ENCODE results near the gene TEX22. TPM values are rescaled to one million over a fixed set of nuclear protein-coding genes. Genes with fewer than 3 reads are reported as not detected.

The TEX22 gene
- total and polyA plus RNA-seq, 7 donors = 0.50 TPM; not detected in 6

DNA sequence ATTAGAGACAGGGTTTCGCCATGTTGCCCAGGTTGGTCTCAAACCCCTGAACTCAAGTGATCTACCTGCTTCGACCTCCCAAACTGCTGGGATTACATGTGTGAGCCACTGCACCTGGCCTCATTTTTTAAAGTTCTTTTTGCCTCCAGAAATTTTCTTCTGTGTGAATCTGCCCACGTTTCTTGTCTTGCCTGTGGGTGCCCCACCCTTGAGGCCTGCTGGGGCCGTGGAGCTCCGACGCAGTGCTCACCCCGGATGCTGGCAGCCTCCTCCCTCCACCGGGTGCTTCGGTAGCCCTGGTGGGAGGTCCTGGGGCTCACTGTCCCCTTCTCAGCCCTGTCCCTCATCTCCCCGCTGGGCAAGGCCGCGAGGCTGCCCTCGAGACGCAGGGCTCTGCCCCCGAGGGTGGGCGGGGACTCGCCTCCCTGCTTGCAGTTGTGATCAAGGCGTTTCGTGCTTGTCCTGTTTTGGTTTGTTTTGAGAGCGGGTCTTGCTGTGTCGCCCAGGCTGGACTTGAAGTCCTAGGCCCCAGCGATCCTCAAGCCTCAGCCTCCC is 56.8 kb downstream of the TEX22 start:
- no peaks in the 10 kb centered on the region for H3K9me3 ChIP-seq
- intact Hi-C loops (cut with DNase I) = no loop called here
- WGBS, 2 donors = 93 to 94% methylated on average over 22 of the region's 22 CpGs
- H3K36me3 ChIP-seq = peaks cover 24 to 75% (median 45%) of the 10 kb centered on the region in 4 donors
- TF ChIP-seq EP300 (IDR thresholded peaks at IDR 0.05) (no peak), POLR2AphosphoS5 (IDR thresholded peaks at IDR 0.05) (no peak), POLR2A (IDR thresholded peaks at IDR 0.05) (no peak)
- TF ChIP-seq, protein P1, sequence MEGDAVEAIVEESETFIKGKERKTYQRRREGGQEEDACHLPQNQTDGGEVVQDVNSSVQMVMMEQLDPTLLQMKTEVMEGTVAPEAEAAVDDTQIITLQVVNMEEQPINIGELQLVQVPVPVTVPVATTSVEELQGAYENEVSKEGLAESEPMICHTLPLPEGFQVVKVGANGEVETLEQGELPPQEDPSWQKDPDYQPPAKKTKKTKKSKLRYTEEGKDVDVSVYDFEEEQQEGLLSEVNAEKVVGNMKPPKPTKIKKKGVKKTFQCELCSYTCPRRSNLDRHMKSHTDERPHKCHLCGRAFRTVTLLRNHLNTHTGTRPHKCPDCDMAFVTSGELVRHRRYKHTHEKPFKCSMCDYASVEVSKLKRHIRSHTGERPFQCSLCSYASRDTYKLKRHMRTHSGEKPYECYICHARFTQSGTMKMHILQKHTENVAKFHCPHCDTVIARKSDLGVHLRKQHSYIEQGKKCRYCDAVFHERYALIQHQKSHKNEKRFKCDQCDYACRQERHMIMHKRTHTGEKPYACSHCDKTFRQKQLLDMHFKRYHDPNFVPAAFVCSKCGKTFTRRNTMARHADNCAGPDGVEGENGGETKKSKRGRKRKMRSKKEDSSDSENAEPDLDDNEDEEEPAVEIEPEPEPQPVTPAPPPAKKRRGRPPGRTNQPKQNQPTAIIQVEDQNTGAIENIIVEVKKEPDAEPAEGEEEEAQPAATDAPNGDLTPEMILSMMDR (IDR thresholded peaks at IDR 0.05) = no peak
- H3K27ac ChIP-seq = no peak overlapping the region
- H3K4me1 ChIP-seq = no peaks in the 10 kb centered on the region
- H3K4me3 ChIP-seq = no peak overlapping the region
- H3K27me3 ChIP-seq = no peaks in the 10 kb centered on the region
- no peak for DNase-seq

DNA sequence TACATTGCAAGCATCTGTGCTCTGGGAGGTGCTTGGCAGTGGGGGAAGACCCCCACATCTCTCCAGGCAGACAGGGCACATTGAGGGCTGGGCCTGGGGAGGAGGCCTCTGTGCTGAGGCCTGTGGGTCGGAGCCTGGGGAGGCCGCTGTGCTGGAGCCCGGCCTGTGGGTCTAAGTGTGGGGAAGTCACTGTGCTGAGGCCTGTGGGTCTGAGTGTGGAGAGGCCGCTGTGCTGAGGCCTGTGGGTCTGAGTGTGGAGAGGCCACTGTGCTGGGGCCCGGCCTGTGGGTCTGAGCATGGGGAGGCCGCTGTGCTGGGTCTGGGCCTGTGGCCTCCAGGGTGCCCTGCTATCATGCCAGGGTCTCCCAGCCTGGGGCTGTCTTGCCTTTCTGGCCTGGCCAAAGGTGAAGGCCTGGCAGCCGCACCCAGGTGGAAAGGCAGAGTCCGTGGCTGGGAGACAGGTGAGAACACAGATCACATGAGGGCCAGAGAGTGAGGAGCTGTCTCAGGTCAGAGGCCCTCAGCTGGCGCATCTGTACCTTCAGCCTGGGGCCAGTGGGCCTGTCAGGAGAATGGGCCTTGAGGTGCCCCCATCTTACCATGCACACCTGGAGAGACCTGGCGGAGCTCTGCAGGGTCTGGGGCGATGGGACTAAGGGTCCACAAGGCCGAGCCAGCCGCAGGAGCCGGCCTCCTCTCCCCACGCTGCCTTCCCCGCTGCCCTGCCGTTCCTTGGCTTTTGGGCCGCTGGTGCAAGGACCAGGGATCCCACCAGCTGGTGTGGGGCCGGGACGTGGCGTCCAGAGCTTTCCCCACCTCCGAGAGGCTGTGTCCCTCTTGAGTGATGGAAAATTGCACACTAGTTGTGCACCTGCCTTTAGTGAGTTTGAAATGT is 57.7 kb downstream of the TEX22 start:
- Histone ChIP-seq H3K27me3 (no peaks in the 10 kb centered on the region), H3K4me1 (no peaks in the 10 kb centered on the region), H3K27ac (no peak overlapping the region), H3K36me3 (peaks cover 24 to 75% (median 46%) of the 10 kb centered on the region in 4 donors), H3K9me3 (no peaks in the 10 kb centered on the region), H3K4me3 (no peak overlapping the region)
- WGBS, 2 donors = 91 to 92% methylated on average over 22 of the region's 22 CpGs
- TF ChIP-seq, protein P1 (IDR thresholded peaks at IDR 0.05) = no peak
- TF ChIP-seq EP300 (IDR thresholded peaks at IDR 0.05) (no peak), POLR2AphosphoS5 (IDR thresholded peaks at IDR 0.05) (no peak), POLR2A (IDR thresholded peaks at IDR 0.05) (no peak)
- DNase-seq = no peak
- intact Hi-C loops (cut with DNase I) = no loop called here

DNA sequence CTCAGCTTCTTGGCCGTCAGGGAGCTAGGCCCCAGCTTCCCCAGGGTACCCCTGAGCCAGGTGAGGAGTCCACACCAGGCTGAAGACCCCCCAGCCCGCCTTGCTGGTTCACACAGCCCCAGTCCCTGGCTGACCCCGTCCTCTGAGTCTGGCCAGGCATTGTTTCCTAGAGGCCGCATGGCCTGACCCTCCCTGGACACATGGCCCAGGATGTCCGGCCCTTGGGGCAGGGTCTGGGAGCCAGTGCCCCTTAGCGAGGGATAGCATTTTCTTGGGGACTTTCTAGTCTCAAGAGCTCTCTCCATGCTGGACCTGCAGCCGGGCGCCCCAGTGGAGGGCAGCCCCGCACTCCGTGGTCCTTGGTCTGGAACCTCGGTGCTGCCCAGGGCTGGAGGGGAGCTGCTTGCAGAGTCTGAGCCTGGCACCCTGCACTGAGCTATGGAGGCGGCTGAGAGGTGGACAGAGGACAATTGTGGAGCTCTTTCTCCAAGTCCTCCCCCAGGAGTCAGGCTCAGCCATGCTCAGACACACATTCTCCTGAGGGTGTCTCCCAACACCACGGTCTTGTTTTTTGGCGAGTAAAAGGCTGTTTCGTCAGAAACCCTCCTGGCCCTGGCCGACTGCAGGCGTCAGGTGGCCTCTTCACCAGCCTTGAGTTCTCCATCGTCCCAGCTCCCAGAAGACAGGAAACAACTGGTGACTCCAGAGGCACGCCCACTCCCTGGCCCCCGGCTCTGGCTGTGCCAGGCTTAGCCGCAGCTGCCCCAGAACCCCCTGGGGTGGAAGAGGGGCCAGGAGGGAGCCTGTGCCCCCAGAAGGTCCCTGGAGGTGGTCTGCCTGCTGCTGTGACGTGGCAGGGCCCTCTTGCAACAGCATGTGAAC is 58.6 kb downstream of the TEX22 start:
- H3K36me3 ChIP-seq = peaks cover 28 to 77% (median 50%) of the 10 kb centered on the region in 4 donors

DNA sequence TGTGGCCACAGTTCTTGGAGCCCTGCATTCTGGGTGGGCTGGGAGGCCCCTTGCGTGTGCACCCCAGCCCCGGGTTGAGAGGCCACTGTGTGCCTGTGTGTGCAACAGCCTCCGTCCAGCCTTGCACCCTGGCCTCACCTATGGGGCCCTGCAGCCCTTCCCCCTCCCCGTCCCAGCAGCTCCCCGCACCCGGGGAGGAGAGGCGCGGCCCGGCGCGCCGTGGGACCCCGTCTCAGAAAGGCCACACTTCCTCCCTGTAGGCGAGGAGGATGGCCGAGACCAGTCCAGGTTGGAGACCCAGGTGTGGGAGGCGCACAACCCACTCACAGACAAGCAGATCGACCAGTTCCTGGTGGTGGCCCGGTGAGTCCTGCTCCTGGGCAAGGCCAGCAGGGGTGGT is 59.7 kb downstream of the TEX22 start:
- H3K9me3 ChIP-seq = no peaks in the 10 kb centered on the region
- H3K27me3 ChIP-seq = no peaks in the 10 kb centered on the region
- peaks cover 24 to 77% (median 50%) of the 10 kb centered on the region in 4 donors for H3K36me3 ChIP-seq
- WGBS, 2 donors = 90% methylated on average over 18 of the region's 18 CpGs
- DNase-seq = no peak
- H3K4me1 ChIP-seq = no peaks in the 10 kb centered on the region
- no peak overlapping the region for H3K27ac ChIP-seq
- no peak overlapping the region for H3K4me3 ChIP-seq
- intact Hi-C loops (cut with DNase I) = no loop called here
- TF ChIP-seq EP300 (IDR thresholded peaks at IDR 0.05) = no peak
- no peak for TF ChIP-seq POLR2AphosphoS5 (IDR thresholded peaks at IDR 0.05)
- TF ChIP-seq POLR2A (IDR thresholded peaks at IDR 0.05) = no peak
- TF ChIP-seq, protein P1 (IDR thresholded peaks at IDR 0.05) = no peak

More for the DNA sequence above, 58.6 kb downstream of the TEX22 start:
- Histone ChIP-seq H3K27ac (no peak overlapping the region), H3K4me3 (no peak overlapping the region), H3K27me3 (no peaks in the 10 kb centered on the region), H3K9me3 (no peaks in the 10 kb centered on the region), H3K4me1 (no peaks in the 10 kb centered on the region)
- intact Hi-C loops (cut with DNase I) = no loop called here
- WGBS, 2 donors = 92 to 93% methylated on average over 22 of the region's 22 CpGs
- TF ChIP-seq POLR2A (IDR thresholded peaks at IDR 0.05) = no peak
- TF ChIP-seq, protein P1 (IDR thresholded peaks at IDR 0.05) = no peak
- no peak for TF ChIP-seq POLR2AphosphoS5 (IDR thresholded peaks at IDR 0.05)
- TF ChIP-seq EP300 (IDR thresholded peaks at IDR 0.05) = no peak
- no peak for DNase-seq

Data from sigmoid colon (tissue), 7 donors.